Thyroid gland (tissue), 4 donors: Measurements from ENCODE around the gene SRSF5. TPM values are rescaled to one million over a fixed set of nuclear protein-coding genes. Genes with fewer than 3 reads are reported as not detected.

Source experiments
- DNase-seq, 2 donors: peaks; one replicate each; pipeline ENCODE4 v3.0.0-alpha.2; 2019
- H3K27ac ChIP-seq, 3 donors: fragments of 200-600 bp; sonication (generic); 1 replicate in 2 of 3; 2 replicates in 1 of 3; pipeline ENCODE4 v1.5.1; 2016 to 2019; ENCODE audit warnings: mild to moderate bottlenecking in 1 of 3, moderate library complexity in 1 of 3
- H3K27me3 ChIP-seq: fragments of 200-600 bp; sonication (generic); one replicate; pipeline ENCODE4 v1.5.1; 2019
- H3K36me3 ChIP-seq, 2 donors: fragments of 200-600 bp; sonication (generic); one replicate each; pipeline ENCODE4 v1.5.1; 2016 to 2019
- H3K4me1 ChIP-seq, 2 donors: fragments of 200-600 bp; sonication (generic); one replicate each; pipeline ENCODE4 v1.5.1; 2017 to 2019
- H3K4me3 ChIP-seq, 3 donors: fragments of 200-600 bp; sonication (generic); replicated peaks in 1 of 3; 1 replicate in 2 of 3; 2 replicates in 1 of 3; pipeline ENCODE4 v1.5.1; 2016; ENCODE audit warnings: mild to moderate bottlenecking in 1 of 3
- H3K9me3 ChIP-seq: fragments of 200-600 bp; sonication (generic); one replicate; pipeline ENCODE4 v1.5.1; 2017
- CTCF ChIP-seq, 6 experiments: fragments of 200-600 bp in 3 of 6; fragments of 450-650 bp in 3 of 6; sonication (generic) in 3 of 6; IDR thresholded peaks; one replicate each; pipeline ENCODE4 v1.5.1; 2016 to 2019; ENCODE audit warnings: antibody characterized with exemption in 6 of 6, mild to moderate bottlenecking in 2 of 6, inconsistent platforms in 1 of 6, moderate library complexity in 1 of 6
- POLR2A ChIP-seq, 2 donors: fragments of 450-650 bp; IDR thresholded peaks; one replicate each; pipeline ENCODE4 v1.6.1; 2017; ENCODE audit warnings: antibody characterized with exemption in 2 of 2, mild to moderate bottlenecking in 2 of 2, moderate library complexity in 1 of 2
- WGBS, 2 donors: methylation state at CpG; one replicate each; pipeline ENCODE4 v1.1.5; 2017; 5-methylcytosine and 5-hydroxymethylcytosine counted together
- intact Hi-C: fragments of 100-400 bp; cut with DNase I; formaldehyde crosslinking; loops from one replicate; pipeline ENCODE4 v1.15.1; 2023
- small RNA-seq: library from RNA; depleted of rRNA; stranded (forward); fragments of <200 nt; gene quantifications from one replicate; pipeline ENCODE3, GENCODE V24; 2016
- total RNA-seq, 4 donors: library from RNA; depleted of rRNA; stranded (reverse); fragments of >200 nt; gene quantifications; one replicate each; pipeline ENCODE4 v1.2.3, GENCODE V29; 2016

Gene SRSF5
- total RNA-seq, 4 donors from 2014 or later = 326 to 969 (median 539) TPM

GRCh38 chr14:69818758-69819191 is 51.8 kb downstream of the SRSF5 start:
- Histone ChIP-seq H3K36me3 (no peaks in the 10 kb centered on the region), H3K27me3 (no peaks in the 10 kb centered on the region), H3K4me3 (no peak overlapping the region), H3K9me3 (no peaks in the 10 kb centered on the region), H3K27ac (no peak overlapping the region), H3K4me1 (peaks cover 0 to 4% of the 10 kb centered on the region in 2 donors)
- peak; percentile 59 to 90 (median 84) for TF ChIP-seq CTCF (IDR thresholded peaks at IDR 0.05)
- TF ChIP-seq POLR2A (IDR thresholded peaks at IDR 0.05) = no peak
- peak; percentile 13 to 24 for DNase-seq
- intact Hi-C loops = loop anchor here (2.0 kb wide), 1 partner anchor 210 kb away; no protein-coding TSS in a partner anchor
- WGBS, 2 donors = 7 to 8% methylated on average over 11 of the region's 11 CpGs

GRCh38 chr14:69819607-69820006 is 52.7 kb downstream of the SRSF5 start:
- no peaks in the 10 kb centered on the region for H3K27me3 ChIP-seq
- no peaks in the 10 kb centered on the region for H3K36me3 ChIP-seq
- intact Hi-C loops = loop anchor here (2.0 kb wide), 1 partner anchor 209 kb away; no protein-coding TSS in a partner anchor
- TF ChIP-seq POLR2A (IDR thresholded peaks at IDR 0.05) (no peak), CTCF (IDR thresholded peaks at IDR 0.05) (no peak)
- H3K27ac ChIP-seq = no peak overlapping the region
- no peak for DNase-seq
- no peak overlapping the region for H3K4me3 ChIP-seq
- 70 to 77% methylated on average over 7 to 8 of the region's 8 CpGs for WGBS, 2 donors
- H3K4me1 ChIP-seq = peaks cover 0 to 4% of the 10 kb centered on the region in 2 donors
- no peaks in the 10 kb centered on the region for H3K9me3 ChIP-seq

GRCh38 chr14:69820991-69821390 is 54.0 kb downstream of the SRSF5 start:
- no peaks in the 10 kb centered on the region for H3K36me3 ChIP-seq
- peaks cover 0 to 4% of the 10 kb centered on the region in 2 donors for H3K4me1 ChIP-seq
- H3K9me3 ChIP-seq = no peaks in the 10 kb centered on the region
- H3K27ac ChIP-seq = no peak overlapping the region
- H3K27me3 ChIP-seq = no peaks in the 10 kb centered on the region
- WGBS, 2 donors = 75 to 78% methylated on average over 2 of the region's 2 CpGs
- no peak overlapping the region for H3K4me3 ChIP-seq
- TF ChIP-seq POLR2A (IDR thresholded peaks at IDR 0.05) (no peak), CTCF (IDR thresholded peaks at IDR 0.05) (no peak)
- intact Hi-C loops = no loop called here
- DNase-seq = no peak

Small RNA genes within 50 kb of the gene (small RNA-seq; reads per million reads assigned to genes)
- gene RF00614 = not detected

Other genes starting within 250 kb of the SRSF5 start
- gene CCDC177, start 192.3 kb upstream of the SRSF5 start, total RNA-seq = not detected
- gene SUSD6, start 155.5 kb upstream of the SRSF5 start, total RNA-seq = 10 to 100 TPM; 37.5 to 70.4 (median 44.5) TPM
- gene SLC10A1, start 30.1 kb downstream of the SRSF5 start, total RNA-seq = not detected
- 1 to 10 TPM; 3.4 to 7.3 (median 3.7) TPM for gene SMOC1, start 112.3 kb downstream of the SRSF5 start, total RNA-seq